ENCODE results near the gene NFKBIA. TPM values are rescaled to one million over a fixed set of nuclear protein-coding genes. Genes with fewer than 3 reads are reported as not detected.
A peak's percentile ranks its signal among the peaks of the same experiment; 100 is the strongest.

Gene NFKBIA
- total RNA-seq, 2 donors from 2014 or later, result 391 to 596 TPM

DNA sequence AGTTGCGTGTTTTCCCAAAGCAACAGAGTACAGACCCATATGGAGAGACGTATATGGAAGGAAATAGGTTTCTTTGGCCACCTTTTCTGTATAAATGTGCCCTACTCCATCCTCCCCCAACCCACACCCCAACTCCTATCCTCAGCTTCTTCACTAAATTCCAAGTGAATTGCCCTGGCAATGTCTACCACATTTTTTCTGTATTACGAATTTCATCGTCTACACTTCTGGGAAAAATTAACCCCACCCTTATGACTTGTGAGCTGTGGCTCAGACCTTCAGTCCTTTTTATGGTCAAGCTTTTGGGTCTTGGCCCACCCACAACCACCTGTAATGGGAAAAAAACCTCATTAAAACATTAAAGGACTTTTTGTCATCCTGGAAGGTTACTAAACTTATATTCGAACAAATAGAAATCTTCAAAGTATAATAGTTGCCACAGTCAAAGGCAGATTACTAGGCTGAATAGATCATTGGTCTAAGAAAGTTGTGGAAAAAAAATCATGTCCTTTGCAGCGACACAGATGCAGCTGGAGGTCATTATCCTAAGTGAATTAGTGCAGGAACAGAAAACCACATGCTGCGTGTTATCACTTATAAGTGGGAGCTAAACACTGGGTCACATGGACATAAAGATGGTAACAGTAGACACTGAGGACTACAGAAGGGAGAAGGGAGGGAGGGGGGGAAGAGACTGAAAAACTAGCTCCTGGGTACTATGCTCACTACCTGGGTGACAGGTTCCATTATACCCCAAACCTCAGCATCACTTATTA, 15.7 kb upstream of the NFKBIA start:
- no peak for ATAC-seq (replicated peaks in 1 of 2)
- no peak for DNase-seq
- no peak overlapping the region for H3K27ac Mint-ChIP-seq
- no peak overlapping the region for H3K4me3 Mint-ChIP-seq
- peaks cover 0 to 3% of the 10 kb centered on the region in 2 donors for H3K36me3 Mint-ChIP-seq (ENCODE audit: insufficient read depth in 2 of 2)
- no peaks in the 10 kb centered on the region for H3K27me3 Mint-ChIP-seq (ENCODE audit: low read depth)
- H3K9me3 Mint-ChIP-seq, result peaks cover 1 to 2% of the 10 kb centered on the region in 2 donors
- peaks cover 44% of the 10 kb centered on the region for H3K4me1 Mint-ChIP-seq (ENCODE audit: low read depth)

GRCh38 chr14:35419429-35419841, 14.9 kb upstream of the NFKBIA start:
- no peaks in the 10 kb centered on the region for H3K27me3 Mint-ChIP-seq (ENCODE audit: low read depth)
- no peak overlapping the region for H3K4me3 Mint-ChIP-seq
- no peak for ATAC-seq (replicated peaks in 1 of 2)
- H3K4me1 Mint-ChIP-seq (ENCODE audit: low read depth), result peaks cover 51% of the 10 kb centered on the region
- peaks cover 0 to 3% of the 10 kb centered on the region in 2 donors for H3K36me3 Mint-ChIP-seq (ENCODE audit: insufficient read depth in 2 of 2)
- DNase-seq, result no peak
- no peak overlapping the region for H3K27ac Mint-ChIP-seq
- H3K9me3 Mint-ChIP-seq, result peaks cover 1 to 2% of the 10 kb centered on the region in 2 donors

GRCh38 chr14:35418093-35418492, 13.5 kb upstream of the NFKBIA start:
- H3K4me3 Mint-ChIP-seq, result no peak overlapping the region
- H3K36me3 Mint-ChIP-seq (ENCODE audit: insufficient read depth in 2 of 2), result no peaks in the 10 kb centered on the region
- no peak overlapping the region for H3K27ac Mint-ChIP-seq
- no peaks in the 10 kb centered on the region for H3K9me3 Mint-ChIP-seq
- DNase-seq, result no peak
- peaks cover 59% of the 10 kb centered on the region for H3K4me1 Mint-ChIP-seq (ENCODE audit: low read depth)
- no peak for ATAC-seq (replicated peaks in 1 of 2)
- H3K27me3 Mint-ChIP-seq (ENCODE audit: low read depth), result no peaks in the 10 kb centered on the region

- H3K4me3 Mint-ChIP-seq, result peak overlapping the region; percentile 80 to 86
- no peaks in the 10 kb centered on the region for H3K9me3 Mint-ChIP-seq
- H3K27me3 Mint-ChIP-seq (ENCODE audit: low read depth), result no peaks in the 10 kb centered on the region
- H3K4me1 Mint-ChIP-seq (ENCODE audit: low read depth), result peaks cover 53% of the 10 kb centered on the region
- H3K27ac Mint-ChIP-seq, result peak overlapping the region; percentile 87
- ATAC-seq (replicated peaks in 1 of 2), result peak; percentile 63 to 65
- no peaks in the 10 kb centered on the region for H3K36me3 Mint-ChIP-seq (ENCODE audit: insufficient read depth in 2 of 2)
- DNase-seq, result peak; percentile 76 to 81
Observed at GRCh38 chr14:35416108-35416750, 11.7 kb upstream of the NFKBIA start.

GRCh38 chr14:35414365-35414764, 9.8 kb upstream of the NFKBIA start:
- no peaks in the 10 kb centered on the region for H3K9me3 Mint-ChIP-seq
- DNase-seq (no peak), ATAC-seq (replicated peaks in 1 of 2) (no peak)
- H3K27me3 Mint-ChIP-seq (ENCODE audit: low read depth), result no peaks in the 10 kb centered on the region
- H3K36me3 Mint-ChIP-seq (ENCODE audit: insufficient read depth in 2 of 2), result no peaks in the 10 kb centered on the region
- H3K4me1 Mint-ChIP-seq (ENCODE audit: low read depth), result peaks cover 50% of the 10 kb centered on the region
- H3K27ac Mint-ChIP-seq, result no peak overlapping the region
- H3K4me3 Mint-ChIP-seq, result no peak overlapping the region

DNA sequence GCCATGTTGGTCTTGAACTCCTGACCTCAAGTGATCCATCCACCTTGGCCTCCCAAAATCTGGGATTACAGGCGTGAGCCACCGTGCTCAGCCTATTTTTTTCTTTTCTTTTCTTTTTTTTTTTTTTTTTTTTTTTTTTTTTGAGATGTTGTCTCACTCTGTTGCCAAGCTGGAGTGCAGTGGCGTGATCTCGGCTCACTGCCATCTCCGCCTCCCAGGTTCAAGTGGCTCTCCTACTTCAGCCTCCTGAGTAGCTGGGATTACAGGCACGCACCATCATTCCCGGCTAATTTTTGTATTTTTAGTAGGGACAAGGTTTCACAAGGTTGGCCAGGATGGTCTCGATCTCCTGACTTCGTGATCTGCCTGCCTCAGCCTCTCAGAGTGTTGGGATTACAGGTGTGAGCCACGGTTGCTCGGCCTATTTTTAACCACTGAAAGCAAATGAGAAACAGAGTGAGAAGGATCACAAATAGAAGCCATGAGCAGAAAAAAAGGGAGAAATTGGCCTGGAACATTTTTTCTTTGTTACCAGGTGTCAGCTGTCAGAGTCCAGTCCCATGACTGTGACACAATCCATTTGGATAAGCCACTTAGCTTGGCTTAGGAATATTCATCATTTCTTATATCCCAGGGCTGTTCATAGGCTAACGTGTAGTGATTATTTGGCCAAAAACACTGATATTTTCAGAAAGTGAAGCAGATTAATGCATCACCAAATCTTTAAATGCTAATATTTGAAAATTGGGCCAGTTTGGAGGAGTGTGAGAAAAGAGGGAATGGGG, 7.9 kb upstream of the NFKBIA start:
- no peaks in the 10 kb centered on the region for H3K36me3 Mint-ChIP-seq (ENCODE audit: insufficient read depth in 2 of 2)
- H3K4me3 Mint-ChIP-seq, result no peak overlapping the region
- H3K4me1 Mint-ChIP-seq (ENCODE audit: low read depth), result peaks cover 42% of the 10 kb centered on the region
- no peak for ATAC-seq (replicated peaks in 1 of 2)
- no peaks in the 10 kb centered on the region for H3K27me3 Mint-ChIP-seq (ENCODE audit: low read depth)
- H3K27ac Mint-ChIP-seq, result no peak overlapping the region
- DNase-seq, result no peak
- no peaks in the 10 kb centered on the region for H3K9me3 Mint-ChIP-seq

- Mint-ChIP-seq H3K27me3 (ENCODE audit: low read depth) (no peaks in the 10 kb centered on the region), H3K9me3 (no peaks in the 10 kb centered on the region), H3K4me3 (no peak overlapping the region), H3K36me3 (ENCODE audit: insufficient read depth in 2 of 2) (no peaks in the 10 kb centered on the region), H3K27ac (no peak overlapping the region), H3K4me1 (ENCODE audit: low read depth) (peaks cover 42% of the 10 kb centered on the region)
- DNase-seq, result no peak
- ATAC-seq (replicated peaks in 1 of 2), result no peak
Observed at GRCh38 chr14:35410858-35411257, 6.3 kb upstream of the NFKBIA start.

DNA sequence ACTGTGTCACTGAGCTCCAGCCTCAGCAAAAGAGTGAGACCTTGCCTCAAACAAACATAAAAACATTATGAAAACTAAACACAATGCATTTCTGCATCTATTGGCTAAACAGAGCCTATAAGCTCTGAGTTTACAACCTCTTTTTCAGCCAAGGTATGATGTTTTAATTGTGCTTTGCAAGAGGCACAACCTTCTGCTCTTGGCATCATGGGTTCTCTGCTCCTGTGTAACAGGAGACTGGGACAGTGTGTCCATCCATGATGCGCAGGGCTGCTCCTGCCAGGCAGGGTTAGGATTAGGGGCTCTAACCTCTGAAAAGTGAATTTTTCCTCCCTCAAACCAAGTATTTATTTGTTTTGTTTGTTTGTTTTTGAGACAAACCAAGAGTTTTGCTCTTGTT, 5.0 kb upstream of the NFKBIA start:
- DNase-seq (no peak), ATAC-seq (replicated peaks in 1 of 2) (no peak)
- Mint-ChIP-seq H3K27me3 (ENCODE audit: low read depth) (no peaks in the 10 kb centered on the region), H3K4me3 (no peak overlapping the region), H3K9me3 (no peaks in the 10 kb centered on the region), H3K4me1 (ENCODE audit: low read depth) (peaks cover 36% of the 10 kb centered on the region), H3K36me3 (ENCODE audit: insufficient read depth in 2 of 2) (no peaks in the 10 kb centered on the region), H3K27ac (no peak overlapping the region)

DNA sequence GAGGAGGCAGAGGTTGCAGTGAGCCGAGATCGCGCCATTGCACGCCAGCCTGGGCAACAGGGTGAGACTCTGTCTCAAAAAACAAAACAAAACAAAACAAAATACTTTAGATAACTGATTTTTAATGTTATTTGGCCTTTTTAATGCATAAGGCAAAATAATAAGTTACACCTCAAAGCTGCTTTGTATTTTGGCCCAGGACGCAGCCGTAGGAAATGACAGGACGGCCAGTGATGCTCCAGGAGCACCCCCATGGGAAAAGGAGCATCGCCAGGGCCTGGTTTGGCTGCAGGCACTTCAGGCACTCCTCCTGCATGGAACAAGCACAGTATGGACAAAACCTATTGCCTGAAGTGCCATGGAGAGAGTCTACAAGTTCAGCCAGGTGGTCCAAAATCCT, 3.5 kb upstream of the NFKBIA start:
- Mint-ChIP-seq H3K4me1 (ENCODE audit: low read depth) (peaks cover 32% of the 10 kb centered on the region), H3K36me3 (ENCODE audit: insufficient read depth in 2 of 2) (peaks cover 8 to 9% of the 10 kb centered on the region in 2 donors), H3K27me3 (ENCODE audit: low read depth) (no peaks in the 10 kb centered on the region), H3K27ac (no peak overlapping the region), H3K4me3 (no peak overlapping the region), H3K9me3 (no peaks in the 10 kb centered on the region)
- DNase-seq, result no peak
- no peak for ATAC-seq (replicated peaks in 1 of 2)

DNA sequence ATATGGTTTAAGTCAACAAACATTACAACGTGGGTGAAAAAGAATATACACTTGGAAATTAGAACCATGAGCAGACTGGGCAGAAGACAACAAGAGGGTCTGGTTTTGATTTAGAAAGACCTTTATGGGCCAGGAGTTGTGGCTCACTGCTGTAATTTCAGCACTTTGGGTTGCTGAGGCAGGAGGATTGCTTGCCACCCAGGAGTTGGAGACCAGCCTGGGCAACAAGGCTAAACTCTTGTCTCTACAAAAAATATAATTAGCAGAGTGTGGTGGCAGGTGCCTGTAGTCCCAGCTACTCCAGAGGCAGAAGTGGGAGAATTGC, 2.7 kb upstream of the NFKBIA start:
- peaks cover 36% of the 10 kb centered on the region for H3K4me1 Mint-ChIP-seq (ENCODE audit: low read depth)
- H3K9me3 Mint-ChIP-seq, result no peaks in the 10 kb centered on the region
- H3K36me3 Mint-ChIP-seq (ENCODE audit: insufficient read depth in 2 of 2), result peaks cover 16 to 17% of the 10 kb centered on the region in 2 donors
- H3K27me3 Mint-ChIP-seq (ENCODE audit: low read depth), result no peaks in the 10 kb centered on the region
- peak overlapping the region in 1 of 2 donors; percentile 89 for H3K4me3 Mint-ChIP-seq
- no peak for DNase-seq
- ATAC-seq (replicated peaks in 1 of 2), result no peak
- peak overlapping the region; percentile 4 for H3K27ac Mint-ChIP-seq

GRCh38 chr14:35406506-35407305, 2.2 kb upstream of the NFKBIA start:
- Mint-ChIP-seq H3K4me1 (ENCODE audit: low read depth) (peaks cover 36% of the 10 kb centered on the region), H3K4me3 (peak overlapping the region; percentile 89 to 97), H3K9me3 (no peaks in the 10 kb centered on the region), H3K27ac (peak overlapping the region; percentile 93), H3K36me3 (ENCODE audit: insufficient read depth in 2 of 2) (peaks cover 21 to 22% of the 10 kb centered on the region in 2 donors), H3K27me3 (ENCODE audit: low read depth) (no peaks in the 10 kb centered on the region)
- ATAC-seq (replicated peaks in 1 of 2), result no peak
- DNase-seq, result no peak

DNA sequence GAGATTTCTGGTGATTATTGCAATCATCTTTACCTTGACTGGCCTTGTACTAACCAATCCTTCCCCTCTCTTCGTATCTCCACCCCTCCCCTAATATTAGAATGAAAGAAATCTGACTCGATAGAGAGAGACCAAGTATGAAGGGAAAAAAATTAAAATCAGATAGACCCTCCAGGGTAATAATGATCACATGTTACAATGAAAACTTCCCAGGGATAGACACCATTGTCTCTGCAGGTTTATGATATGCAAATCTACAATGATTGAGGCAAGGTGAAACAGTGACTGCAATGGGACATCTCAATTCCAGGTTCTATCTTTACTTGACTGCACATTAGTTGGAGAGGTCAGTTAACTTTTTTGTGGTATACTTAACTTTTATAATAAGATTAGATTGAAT, 1.5 kb upstream of the NFKBIA start:
- Mint-ChIP-seq H3K9me3 (no peaks in the 10 kb centered on the region), H3K27me3 (ENCODE audit: low read depth) (no peaks in the 10 kb centered on the region), H3K36me3 (ENCODE audit: insufficient read depth in 2 of 2) (peaks cover 26 to 27% of the 10 kb centered on the region in 2 donors), H3K4me1 (ENCODE audit: low read depth) (peaks cover 40% of the 10 kb centered on the region), H3K4me3 (peak overlapping the region; percentile 89 to 97), H3K27ac (peak overlapping the region; percentile 93)
- DNase-seq (no peak), ATAC-seq (replicated peaks in 1 of 2) (no peak)

All from activated T-cell treated with anti-CD3 and anti-CD28 coated beads, Interleukin-2, amount 50 U/mL, for 72 hours (primary cell).